ENCODE measurements around the gene PARVB.

PARVB gene

DNA sequence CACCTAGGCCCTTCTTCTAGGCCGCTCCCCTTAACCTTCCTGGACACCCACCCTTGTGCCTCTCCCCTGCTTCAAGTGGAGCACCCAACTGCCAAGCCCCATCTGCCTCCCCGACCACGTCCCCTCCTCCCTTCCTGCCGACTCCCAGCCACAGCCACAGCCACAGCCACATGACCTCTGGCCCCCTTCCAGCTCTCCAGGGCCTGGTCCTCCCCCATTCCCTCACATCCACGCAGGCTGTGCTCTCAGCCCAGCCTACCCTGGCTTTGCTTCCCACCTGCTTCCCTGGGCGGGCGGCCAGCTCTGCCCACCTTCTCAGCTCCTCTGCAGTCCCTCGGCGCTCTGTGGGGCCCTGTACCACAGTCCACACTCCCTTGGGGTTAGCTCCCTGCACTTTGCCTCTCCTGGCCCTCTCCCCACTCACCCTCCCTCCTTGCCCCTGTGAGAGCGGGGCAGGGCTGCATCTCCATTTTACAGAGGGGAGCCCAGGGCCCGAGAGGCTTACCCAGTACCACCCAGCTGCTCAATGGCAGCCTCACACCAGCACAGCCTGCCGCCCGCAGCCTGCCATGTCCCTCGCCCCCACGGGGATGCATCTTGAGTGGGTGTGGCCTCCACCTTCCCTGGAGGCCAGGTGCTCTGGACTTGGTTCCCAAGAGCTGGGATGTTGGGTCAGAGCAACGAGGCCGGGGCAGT is 176.9 kb downstream of the PARVB start:
- TF ChIP-seq, protein P1, sequence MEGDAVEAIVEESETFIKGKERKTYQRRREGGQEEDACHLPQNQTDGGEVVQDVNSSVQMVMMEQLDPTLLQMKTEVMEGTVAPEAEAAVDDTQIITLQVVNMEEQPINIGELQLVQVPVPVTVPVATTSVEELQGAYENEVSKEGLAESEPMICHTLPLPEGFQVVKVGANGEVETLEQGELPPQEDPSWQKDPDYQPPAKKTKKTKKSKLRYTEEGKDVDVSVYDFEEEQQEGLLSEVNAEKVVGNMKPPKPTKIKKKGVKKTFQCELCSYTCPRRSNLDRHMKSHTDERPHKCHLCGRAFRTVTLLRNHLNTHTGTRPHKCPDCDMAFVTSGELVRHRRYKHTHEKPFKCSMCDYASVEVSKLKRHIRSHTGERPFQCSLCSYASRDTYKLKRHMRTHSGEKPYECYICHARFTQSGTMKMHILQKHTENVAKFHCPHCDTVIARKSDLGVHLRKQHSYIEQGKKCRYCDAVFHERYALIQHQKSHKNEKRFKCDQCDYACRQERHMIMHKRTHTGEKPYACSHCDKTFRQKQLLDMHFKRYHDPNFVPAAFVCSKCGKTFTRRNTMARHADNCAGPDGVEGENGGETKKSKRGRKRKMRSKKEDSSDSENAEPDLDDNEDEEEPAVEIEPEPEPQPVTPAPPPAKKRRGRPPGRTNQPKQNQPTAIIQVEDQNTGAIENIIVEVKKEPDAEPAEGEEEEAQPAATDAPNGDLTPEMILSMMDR (IDR thresholded peaks at IDR 0.05), result no peak

DNA sequence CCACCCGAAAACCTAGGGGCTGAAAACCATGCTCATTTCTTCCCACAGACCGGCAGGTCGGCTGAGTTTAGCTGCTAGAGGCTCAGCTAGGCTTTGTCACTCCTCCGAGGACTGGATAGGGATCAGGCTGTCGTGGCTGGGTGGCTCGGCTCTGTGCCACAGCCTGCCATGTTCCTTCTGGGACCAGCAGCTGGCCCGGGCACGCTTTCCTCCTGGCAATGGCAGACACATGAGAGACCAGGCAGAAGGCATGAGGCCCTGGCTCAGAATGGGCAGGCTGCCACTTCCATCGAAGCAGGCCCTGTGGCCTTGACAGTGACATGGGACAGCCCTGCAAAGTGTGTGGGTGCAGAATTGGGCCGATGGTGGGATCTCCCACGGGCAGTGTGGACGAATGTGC is 177.6 kb downstream of the PARVB start:
- TF ChIP-seq, protein P1 (IDR thresholded peaks at IDR 0.05), result no peak

DNA sequence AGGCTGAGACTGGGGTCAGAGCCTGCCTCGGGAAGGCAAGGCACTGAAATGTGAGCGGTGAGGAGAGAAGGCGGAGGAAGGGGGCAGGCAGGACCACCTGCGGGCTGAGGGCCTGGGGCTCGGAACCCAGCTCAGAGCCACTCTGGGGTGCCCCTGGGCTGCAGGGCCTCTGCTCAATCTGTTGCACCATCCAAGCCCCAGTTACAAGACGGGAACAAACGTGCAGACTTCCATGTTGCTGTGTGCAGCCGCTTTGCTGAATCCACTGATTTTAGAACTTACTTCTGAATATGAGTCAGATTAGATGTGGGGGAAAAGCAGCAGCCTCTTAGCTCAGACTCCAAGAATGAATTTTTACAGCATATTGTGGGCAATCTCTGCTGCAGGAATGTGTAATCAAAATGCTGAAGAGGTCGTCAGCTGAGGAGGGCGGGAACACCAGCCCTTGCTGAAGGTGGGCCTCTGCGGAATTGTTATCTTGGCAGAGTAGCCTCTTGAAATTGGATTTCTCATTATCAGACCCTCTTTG is 178.2 kb downstream of the PARVB start:
- TF ChIP-seq, protein P1 (IDR thresholded peaks at IDR 0.05), result no peak

DNA sequence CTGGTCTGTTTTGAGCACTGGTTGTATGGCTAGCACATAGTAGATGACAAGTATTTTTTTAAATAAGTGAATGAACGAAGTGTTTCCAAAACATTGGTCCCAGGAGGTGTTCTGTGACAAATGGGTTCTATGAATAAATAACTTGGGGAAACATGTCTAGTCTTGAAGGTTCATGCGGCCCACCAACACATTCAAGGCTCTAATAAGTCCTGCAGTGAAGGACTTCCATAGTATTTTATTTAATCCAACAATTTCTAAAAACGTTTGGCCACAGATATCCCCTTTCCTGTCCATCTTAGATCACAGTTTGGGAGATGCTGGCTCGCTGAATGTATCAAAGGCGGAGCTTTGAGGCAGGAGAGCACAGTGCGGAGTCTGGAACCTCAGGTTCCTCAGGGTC is 179.1 kb downstream of the PARVB start:
- TF ChIP-seq, protein P1 (IDR thresholded peaks at IDR 0.05), result no peak

DNA sequence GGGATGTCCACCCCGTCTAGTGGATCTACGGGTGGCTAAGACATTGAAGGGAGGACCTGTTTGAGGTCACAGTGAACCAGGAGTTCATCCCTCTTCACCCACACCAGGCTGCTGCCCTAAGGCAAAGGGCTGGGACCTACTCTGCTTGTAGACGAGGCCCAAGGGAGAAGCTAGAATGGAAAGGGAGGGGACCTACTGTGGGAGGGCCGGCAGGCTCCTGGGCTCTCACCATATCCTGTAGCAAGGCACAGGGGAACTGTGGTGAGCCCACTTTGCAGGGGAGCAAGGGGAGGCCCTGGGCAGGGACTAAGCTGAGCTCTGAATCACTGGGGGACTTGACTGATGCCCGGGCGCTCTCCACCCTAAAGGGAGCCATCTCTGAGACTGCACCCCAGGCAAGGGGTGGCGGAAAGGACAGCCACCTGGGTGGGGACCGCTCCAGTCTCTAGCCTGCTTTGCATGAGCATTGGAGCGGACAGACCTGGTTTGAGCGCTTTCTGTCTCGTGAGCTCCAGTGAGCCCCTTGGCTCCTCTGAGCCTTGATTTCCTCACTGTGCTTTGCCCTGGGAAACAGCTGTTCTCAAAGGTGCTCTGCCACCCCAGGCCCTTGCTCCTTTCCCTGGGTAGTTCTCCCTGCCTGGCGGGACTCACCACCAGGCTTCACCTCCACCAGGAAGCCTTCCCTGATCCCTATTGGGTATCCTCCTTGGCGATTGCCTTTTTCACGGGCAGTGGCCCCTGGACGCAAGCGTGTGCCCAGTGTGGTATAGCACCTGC is 180.8 kb downstream of the PARVB start:
- TF ChIP-seq, protein P1 (IDR thresholded peaks at IDR 0.05), result no peak

DNA sequence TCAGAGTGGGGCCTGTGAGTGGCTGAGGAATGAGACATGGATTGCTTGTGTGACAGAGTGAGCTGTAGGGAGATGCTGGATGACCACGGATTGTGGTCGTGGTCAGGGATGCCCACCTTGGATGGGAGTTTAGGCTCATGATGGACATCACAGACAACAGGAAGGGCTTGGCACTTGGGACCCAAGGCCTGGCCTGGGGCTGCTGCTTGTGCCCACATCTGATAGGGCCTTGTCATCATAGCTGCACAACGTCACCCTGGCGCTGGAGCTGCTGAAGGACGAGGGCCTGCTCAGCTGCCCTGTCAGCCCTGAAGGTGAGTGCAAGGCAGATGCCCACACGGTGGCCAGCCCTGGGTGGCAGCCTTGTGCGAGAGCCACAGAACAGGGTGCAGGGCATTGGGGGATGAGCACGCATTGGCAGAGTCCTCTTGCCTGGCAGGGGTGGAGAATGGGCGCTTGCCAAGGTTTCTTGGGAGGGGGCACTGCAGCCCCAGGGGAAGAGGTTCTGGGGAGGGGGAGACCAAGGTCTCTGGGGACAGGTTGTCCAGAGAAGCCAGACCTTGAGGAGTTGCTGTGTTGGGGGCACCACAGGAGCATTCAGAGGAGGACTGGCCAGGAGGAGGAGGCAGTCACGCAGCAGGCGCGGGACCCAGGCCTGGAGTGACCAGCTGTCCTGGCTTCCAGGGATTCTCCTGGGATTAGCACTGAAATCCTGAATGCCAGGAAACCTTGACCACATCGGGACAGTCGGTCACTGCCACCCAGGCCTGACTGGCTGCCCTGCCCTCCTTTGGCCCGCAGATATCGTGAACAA is 181.6 kb downstream of the PARVB start:
- TF ChIP-seq, protein P1 (IDR thresholded peaks at IDR 0.05), result no peak

DNA sequence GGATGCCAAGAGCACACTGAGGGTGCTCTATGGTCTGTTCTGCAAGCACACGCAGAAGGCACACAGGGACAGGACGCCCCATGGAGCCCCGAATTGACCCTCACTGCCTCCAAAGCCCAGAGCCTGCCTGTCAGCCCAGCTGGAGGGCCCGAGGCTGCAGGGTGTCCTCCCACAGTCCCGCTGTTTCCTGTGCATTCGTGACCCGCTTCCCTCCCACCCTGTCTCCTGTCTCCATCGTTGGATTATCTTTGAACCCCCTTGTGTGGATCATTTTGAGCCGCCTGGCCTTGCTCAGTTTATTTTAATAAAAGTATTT is 182.2 kb downstream of the PARVB start:
- TF ChIP-seq, protein P1 (IDR thresholded peaks at IDR 0.05), result no peak
